Neural progenitor cell (in vitro differentiated cells): ENCODE measurements around the gene GPRC5B. TPM values are rescaled to one million over a fixed set of nuclear protein-coding genes. Genes with fewer than 3 reads are reported as not detected.
A peak's percentile ranks its signal among the peaks of the same experiment; 100 is the strongest.

Experiments used
- DNase-seq: peaks from one replicate; pipeline ENCODE4 v3.0.0-alpha.2; 2016; ENCODE audit warnings: low spot score
- H2AFZ ChIP-seq: fragments of 200-600 bp; sonication (generic); replicated peaks from 2 replicates; pipeline ENCODE4 v1.6.1; 2016; ENCODE audit warnings: antibody characterized with exemption
- H3F3A ChIP-seq: fragments of 200-600 bp; sonication (generic); 2 replicates; pipeline ENCODE4 v1.6.1; 2016; ENCODE audit warnings: antibody characterized with exemption, low read depth
- H3K27ac ChIP-seq: fragments of 200-600 bp; sonication (generic); 2 replicates; pipeline ENCODE4 v1.5.1; 2016; ENCODE audit warnings: mild to moderate bottlenecking
- H3K27me3 ChIP-seq: fragments of 200-600 bp; sonication (generic); 2 replicates; pipeline ENCODE4 v1.6.1; 2016; ENCODE audit warnings: mild to moderate bottlenecking, moderate library complexity
- H3K36me3 ChIP-seq: fragments of 200-600 bp; sonication (generic); 2 replicates; pipeline ENCODE4 v1.5.1; 2016
- H3K4me1 ChIP-seq: fragments of 200-600 bp; sonication (generic); 2 replicates; pipeline ENCODE4 v1.6.1; 2016; ENCODE audit warnings: mixed run types
- H3K4me2 ChIP-seq: fragments of 200-600 bp; sonication (generic); 2 replicates; pipeline ENCODE4 v1.6.1; 2016
- H3K4me3 ChIP-seq: fragments of 200-600 bp; sonication (generic); 2 replicates; pipeline ENCODE4 v1.5.1; 2016
- H3K79me2 ChIP-seq: fragments of 200-600 bp; sonication (generic); 2 replicates; pipeline ENCODE4 v1.6.1; 2016; ENCODE audit warnings: low read depth
- H3K9ac ChIP-seq: fragments of 200-600 bp; sonication (generic); 2 replicates; pipeline ENCODE4 v1.6.1; 2016
- H3K9me3 ChIP-seq: fragments of 200-600 bp; sonication (generic); 2 replicates; pipeline ENCODE4 v1.5.1; 2016; ENCODE audit warnings: low read depth
- H4K20me1 ChIP-seq: fragments of 200-600 bp; sonication (generic); 2 replicates; pipeline ENCODE4 v1.6.1; 2016; ENCODE audit warnings: low read depth
- H3K27ac Mint-ChIP-seq: 3 replicates; pipeline ENCODE4 v1.8.0; 2021; ENCODE audit warnings: mixed read lengths
- H3K27me3 Mint-ChIP-seq: 2 replicates; pipeline ENCODE4 v1.8.0; 2022; ENCODE audit warnings: low read depth, mild to moderate bottlenecking, inconsistent platforms, moderate library complexity, mixed read lengths; ENCODE audit not compliant: insufficient read depth
- H3K36me3 Mint-ChIP-seq: 3 replicates; pipeline ENCODE4 v1.8.0; 2021; ENCODE audit warnings: mixed read lengths
- H3K4me1 Mint-ChIP-seq: 3 replicates; pipeline ENCODE4 v1.8.0; 2021; ENCODE audit warnings: mixed read lengths
- H3K4me3 Mint-ChIP-seq: 3 replicates; pipeline ENCODE4 v1.8.0; 2021; ENCODE audit warnings: mild to moderate bottlenecking, moderate library complexity, mixed read lengths
- H3K9me3 Mint-ChIP-seq: 3 replicates; pipeline ENCODE4 v1.8.0; 2020; ENCODE audit warnings: mixed read lengths
- EZH2 ChIP-seq: fragments of 200-600 bp; sonication (generic); IDR thresholded peaks from 2 replicates; pipeline ENCODE4 v1.6.1; 2017; ENCODE audit warnings: antibody characterized with exemption, mild to moderate bottlenecking, moderate library complexity
- EZH2phosphoT487 ChIP-seq: fragments of 200-600 bp; sonication (generic); IDR thresholded peaks from 2 replicates; pipeline ENCODE4 v1.6.1; 2017; ENCODE audit warnings: antibody characterized with exemption
- total RNA-seq: library from RNA; depleted of rRNA; stranded (reverse); fragments of >200 nt; gene quantifications from 2 replicates; pipeline ENCODE4 v1.2.3, GENCODE V29; 2015; ENCODE audit warnings: low replicate concordance
- TF ChIP-seq, protein P1 (sequence below): fragments of 200-600 bp; sonication (generic); IDR thresholded peaks from 2 replicates; pipeline ENCODE4 v1.5.1; 2017; ENCODE audit warnings: antibody characterized with exemption, mild to moderate bottlenecking

Gene GPRC5B
- total RNA-seq, 1 donor from 2014 or later = 21.1 TPM

DNA sequence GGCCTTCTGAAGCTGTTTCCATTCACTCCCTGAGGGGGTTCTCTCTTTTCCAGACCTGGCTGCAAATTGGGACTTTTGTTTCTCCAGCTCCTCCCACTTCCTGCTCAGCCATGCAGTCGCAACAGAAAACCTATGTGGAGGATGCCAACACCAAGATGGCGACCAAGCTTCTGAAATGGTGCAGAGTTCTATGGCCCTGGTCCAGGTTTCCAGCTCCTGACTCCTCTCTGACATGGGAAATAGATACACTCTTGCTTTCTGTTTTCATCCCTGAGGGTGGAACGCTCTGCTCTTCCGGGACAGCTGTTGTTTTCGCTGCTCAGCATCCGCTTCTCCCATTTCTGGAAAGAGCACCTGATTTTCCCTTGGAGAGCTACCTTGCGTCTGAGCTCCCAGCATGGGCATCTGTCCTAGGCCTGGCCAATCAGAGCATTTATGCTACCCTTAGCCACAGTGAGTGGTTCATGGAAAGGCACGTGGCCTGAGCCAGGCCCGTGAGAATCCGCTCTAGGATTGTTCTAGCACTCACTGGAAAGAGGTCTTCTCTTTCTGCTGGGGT is 8.1 kb downstream of the GPRC5B start:
- Histone ChIP-seq H3K4me2 (peak overlapping the region; percentile 49), H3K27ac (peak overlapping the region; percentile 77), H3K4me3 (no peak overlapping the region), H4K20me1 (peaks cover 54% of the 10 kb centered on the region), H3K9me3 (no peaks in the 10 kb centered on the region), H3K9ac (no peak overlapping the region), H3K79me2 (peaks cover 100% of the 10 kb centered on the region), H3K4me1 (peaks cover 33% of the 10 kb centered on the region), H3K27me3 (no peaks in the 10 kb centered on the region), H3F3A (peaks cover 51% of the 10 kb centered on the region), H2AFZ (no peak overlapping the region), H3K36me3 (no peaks in the 10 kb centered on the region)
- TF ChIP-seq EZH2phosphoT487 = no peak
- no peak for TF ChIP-seq EZH2
- TF ChIP-seq, protein P1, sequence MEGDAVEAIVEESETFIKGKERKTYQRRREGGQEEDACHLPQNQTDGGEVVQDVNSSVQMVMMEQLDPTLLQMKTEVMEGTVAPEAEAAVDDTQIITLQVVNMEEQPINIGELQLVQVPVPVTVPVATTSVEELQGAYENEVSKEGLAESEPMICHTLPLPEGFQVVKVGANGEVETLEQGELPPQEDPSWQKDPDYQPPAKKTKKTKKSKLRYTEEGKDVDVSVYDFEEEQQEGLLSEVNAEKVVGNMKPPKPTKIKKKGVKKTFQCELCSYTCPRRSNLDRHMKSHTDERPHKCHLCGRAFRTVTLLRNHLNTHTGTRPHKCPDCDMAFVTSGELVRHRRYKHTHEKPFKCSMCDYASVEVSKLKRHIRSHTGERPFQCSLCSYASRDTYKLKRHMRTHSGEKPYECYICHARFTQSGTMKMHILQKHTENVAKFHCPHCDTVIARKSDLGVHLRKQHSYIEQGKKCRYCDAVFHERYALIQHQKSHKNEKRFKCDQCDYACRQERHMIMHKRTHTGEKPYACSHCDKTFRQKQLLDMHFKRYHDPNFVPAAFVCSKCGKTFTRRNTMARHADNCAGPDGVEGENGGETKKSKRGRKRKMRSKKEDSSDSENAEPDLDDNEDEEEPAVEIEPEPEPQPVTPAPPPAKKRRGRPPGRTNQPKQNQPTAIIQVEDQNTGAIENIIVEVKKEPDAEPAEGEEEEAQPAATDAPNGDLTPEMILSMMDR = no peak
- Mint-ChIP-seq H3K4me3 (no peak overlapping the region), H3K9me3 (no peaks in the 10 kb centered on the region), H3K27me3 (no peaks in the 10 kb centered on the region), H3K4me1 (peaks cover 56% of the 10 kb centered on the region), H3K27ac (no peak overlapping the region), H3K36me3 (peaks cover 30% of the 10 kb centered on the region)
- DNase-seq = no peak

DNA sequence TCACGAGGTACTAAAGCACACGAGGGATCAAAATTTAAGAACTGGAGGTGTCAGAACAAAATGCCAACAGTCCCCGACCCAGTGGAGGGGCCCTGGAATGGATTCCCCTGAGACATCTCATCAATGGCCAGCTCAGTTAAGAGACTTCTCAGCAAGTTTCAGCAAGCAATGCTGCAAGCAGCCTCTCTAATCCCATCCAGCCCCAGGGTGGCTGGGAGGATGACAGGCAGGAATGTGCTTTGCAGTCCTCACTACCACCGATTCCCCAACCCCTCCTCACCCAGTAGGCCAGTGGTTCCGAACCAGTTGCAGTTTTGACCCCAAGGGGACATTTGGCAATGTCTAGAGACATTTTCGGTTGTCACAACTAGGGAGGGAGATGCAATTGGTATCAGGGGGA is 8.7 kb downstream of the GPRC5B start:
- H3K9me3 ChIP-seq = no peaks in the 10 kb centered on the region
- Mint-ChIP-seq H3K9me3 (no peaks in the 10 kb centered on the region), H3K27ac (no peak overlapping the region), H3K27me3 (no peaks in the 10 kb centered on the region), H3K36me3 (peaks cover 31% of the 10 kb centered on the region), H3K4me1 (peaks cover 51% of the 10 kb centered on the region), H3K4me3 (no peak overlapping the region)
- H3K27me3 ChIP-seq = no peaks in the 10 kb centered on the region
- H4K20me1 ChIP-seq = peaks cover 54% of the 10 kb centered on the region
- no peak overlapping the region for H3K9ac ChIP-seq
- H3K4me3 ChIP-seq = no peak overlapping the region
- peak overlapping the region; percentile 49 for H3K4me2 ChIP-seq
- H3F3A ChIP-seq = peaks cover 45% of the 10 kb centered on the region
- peak overlapping the region; percentile 77 for H3K27ac ChIP-seq
- TF ChIP-seq EZH2phosphoT487 (no peak), EZH2 (no peak)
- TF ChIP-seq, protein P1 = no peak
- peaks cover 33% of the 10 kb centered on the region for H3K4me1 ChIP-seq
- DNase-seq = peak; percentile 63
- H2AFZ ChIP-seq = no peak overlapping the region
- no peaks in the 10 kb centered on the region for H3K36me3 ChIP-seq
- peaks cover 99% of the 10 kb centered on the region for H3K79me2 ChIP-seq

DNA sequence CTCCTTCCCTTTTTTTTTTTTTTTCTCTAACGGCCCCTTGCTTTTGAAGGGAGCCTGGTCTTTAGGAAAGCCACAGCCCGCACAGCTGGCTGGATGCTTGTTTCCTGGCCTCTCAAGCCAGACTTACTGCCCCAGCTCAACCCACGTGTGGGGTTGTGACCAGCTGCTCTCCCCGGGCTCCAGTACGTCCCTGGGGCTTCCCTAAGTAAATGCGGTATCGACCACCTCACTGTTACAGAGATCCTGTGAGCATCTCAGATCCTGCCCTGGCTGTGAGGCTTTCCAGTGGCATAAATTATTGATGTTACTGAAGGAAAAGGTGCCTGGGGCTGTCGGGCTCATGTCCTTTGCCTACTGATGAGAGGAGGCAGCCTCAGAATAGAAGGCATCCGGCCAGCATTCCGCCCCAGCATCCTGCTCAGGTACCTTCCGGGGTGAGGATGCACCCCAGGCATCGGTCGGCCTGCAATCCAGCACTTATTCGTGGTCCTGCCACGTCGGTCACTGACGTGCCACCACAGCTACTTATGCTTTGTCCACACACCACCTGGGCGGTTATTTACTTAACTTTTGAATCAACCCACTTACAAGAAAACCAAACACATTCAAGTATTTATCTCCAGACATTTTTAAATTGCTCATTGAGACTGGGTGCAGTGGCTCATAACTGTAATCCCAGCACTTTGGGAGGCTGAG is 9.6 kb downstream of the GPRC5B start:
- H3F3A ChIP-seq = peaks cover 36% of the 10 kb centered on the region
- no peaks in the 10 kb centered on the region for H3K9me3 ChIP-seq
- H3K36me3 ChIP-seq = no peaks in the 10 kb centered on the region
- H3K27ac Mint-ChIP-seq = peak overlapping the region; percentile 11
- H3K4me3 Mint-ChIP-seq = no peak overlapping the region
- no peak overlapping the region for H3K27ac ChIP-seq
- peaks cover 33% of the 10 kb centered on the region for H3K4me1 ChIP-seq
- H3K9me3 Mint-ChIP-seq = no peaks in the 10 kb centered on the region
- H3K4me1 Mint-ChIP-seq = peaks cover 49% of the 10 kb centered on the region
- H3K9ac ChIP-seq = no peak overlapping the region
- DNase-seq = no peak
- no peaks in the 10 kb centered on the region for H3K27me3 ChIP-seq
- no peak overlapping the region for H3K4me2 ChIP-seq
- H3K4me3 ChIP-seq = no peak overlapping the region
- H3K79me2 ChIP-seq = peaks cover 99% of the 10 kb centered on the region
- peaks cover 36% of the 10 kb centered on the region for H3K36me3 Mint-ChIP-seq
- H2AFZ ChIP-seq = no peak overlapping the region
- H3K27me3 Mint-ChIP-seq = no peaks in the 10 kb centered on the region
- peaks cover 54% of the 10 kb centered on the region for H4K20me1 ChIP-seq
- no peak for TF ChIP-seq EZH2
- TF ChIP-seq, protein P1 = no peak
- TF ChIP-seq EZH2phosphoT487 = no peak
